Stimulated activated CD4-positive, alpha-beta T cell treated with anti-CD3 and anti-CD28 coated beads, Interleukin-1b, Interleukin-23, amount 100 ng/mL, for 24 hours (primary cell): ENCODE data around the gene TMEM196.
A peak's percentile ranks its signal among the peaks of the same experiment; 100 is the strongest.

Source experiments
- DNase-seq, 4 experiments: peaks; one replicate each; pipeline ENCODE4 v3.0.0-alpha.2; 2020; ENCODE audit warnings: low read depth in 4 of 4, low spot score in 1 of 4

The TMEM196 gene

DNA sequence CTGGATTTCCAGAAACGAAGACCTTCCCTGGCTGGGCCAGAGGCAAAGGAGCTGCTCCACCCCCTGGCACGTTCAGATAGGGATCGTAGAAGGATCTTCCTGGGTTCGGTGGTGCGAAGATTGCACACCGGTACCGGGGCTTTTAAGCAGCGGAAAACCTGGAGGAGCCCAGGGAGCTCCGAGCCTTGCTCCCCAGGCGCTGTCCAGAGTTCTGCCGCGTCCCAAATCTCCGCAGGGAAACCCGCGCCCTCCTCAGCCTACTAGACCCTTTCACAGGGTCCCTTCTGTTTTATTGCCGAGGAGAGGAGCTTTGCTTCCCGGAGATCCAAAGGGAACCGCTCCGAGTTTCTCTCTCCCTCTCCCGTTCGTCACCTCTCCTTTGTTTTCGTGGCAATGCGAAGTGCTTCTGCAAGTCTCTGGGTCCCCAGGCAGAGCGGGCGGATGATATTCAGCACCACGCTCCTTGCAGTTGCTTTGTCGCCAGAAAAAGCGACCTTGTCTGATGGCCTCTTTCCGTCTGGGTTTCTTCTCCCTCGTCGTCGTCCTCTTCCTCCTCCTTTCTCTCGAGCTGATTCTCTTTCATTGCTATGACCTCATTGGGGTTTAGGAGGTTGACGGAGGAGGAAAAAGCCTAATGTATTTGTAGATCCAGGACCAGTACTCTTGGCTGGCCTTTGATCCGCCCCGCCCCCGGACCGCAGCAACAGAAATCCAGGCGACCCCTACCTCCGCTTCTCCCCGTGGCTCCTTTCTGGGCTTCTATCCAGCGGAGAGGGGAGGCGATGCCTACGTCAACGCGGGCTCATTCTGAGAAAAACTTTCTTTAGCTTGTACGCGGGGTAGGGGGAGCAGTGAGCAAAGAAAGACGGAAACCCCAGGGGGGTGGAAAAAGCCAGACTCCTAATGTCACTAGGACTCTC is at the start of gene TMEM196:
Gene TMEM196, minus strand, starts transcription at position 777 of the 920 bp plus-strand sequence. CDS start 921 bp downstream, outside the sequence.
- DNase-seq = no peak

DNA sequence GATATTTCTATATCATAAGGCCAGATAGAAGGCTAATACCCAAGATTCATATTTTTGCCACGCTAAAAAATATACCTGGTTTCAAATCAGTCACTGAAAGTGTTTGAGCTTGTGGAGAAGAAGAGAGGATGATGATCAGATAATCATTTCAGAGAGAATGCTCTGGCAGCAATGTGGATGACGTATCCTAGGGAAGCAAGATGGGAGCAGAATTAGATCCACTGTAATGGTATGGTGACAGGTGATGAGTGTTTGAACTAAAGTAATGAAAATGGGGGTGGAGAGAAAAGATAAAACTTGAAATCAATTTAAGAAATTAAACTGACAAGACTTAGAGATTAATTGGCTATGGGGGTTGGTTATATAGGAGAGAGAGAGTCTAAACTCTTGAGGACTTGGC is 42.7 kb upstream of the TMEM196 start:
- no peak for DNase-seq

DNA sequence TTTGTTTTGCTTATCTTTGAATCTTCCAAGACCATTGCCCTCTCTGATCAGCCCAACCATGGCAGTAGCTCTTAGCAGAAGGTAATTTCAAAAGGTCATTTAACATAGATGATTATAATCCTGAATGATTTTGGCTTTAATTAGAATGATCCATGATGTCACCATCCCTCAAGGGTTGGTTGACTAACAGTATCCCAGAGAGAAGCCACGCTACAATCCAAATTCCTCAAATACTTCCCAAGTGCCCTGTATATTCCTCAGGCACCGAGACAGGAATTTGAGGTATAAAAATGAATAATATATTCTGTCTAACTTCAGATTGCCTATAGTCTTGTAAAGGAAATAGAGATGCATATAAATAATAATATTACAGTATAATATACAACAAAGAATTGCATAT is 42.1 kb upstream of the TMEM196 start:
- DNase-seq = no peak

DNA sequence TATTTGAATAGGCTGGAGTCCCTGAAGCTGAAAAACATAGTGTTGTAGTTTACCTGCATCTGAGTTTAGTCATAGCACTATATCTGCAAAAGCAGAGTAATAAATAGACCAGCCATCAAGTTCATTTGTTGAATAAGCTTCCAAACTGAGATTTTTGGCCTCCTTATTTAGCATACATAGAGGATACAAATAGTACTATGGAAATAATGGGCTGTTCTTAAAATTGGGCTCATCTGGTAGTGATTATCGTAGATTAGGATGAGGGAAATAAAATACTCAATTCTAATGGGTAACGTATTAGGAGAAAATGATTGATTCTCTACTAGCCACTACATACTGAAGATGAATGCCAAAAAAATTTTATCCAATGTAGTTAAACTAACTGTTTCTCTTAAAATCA is 41.4 kb upstream of the TMEM196 start:
- DNase-seq = no peak

DNA sequence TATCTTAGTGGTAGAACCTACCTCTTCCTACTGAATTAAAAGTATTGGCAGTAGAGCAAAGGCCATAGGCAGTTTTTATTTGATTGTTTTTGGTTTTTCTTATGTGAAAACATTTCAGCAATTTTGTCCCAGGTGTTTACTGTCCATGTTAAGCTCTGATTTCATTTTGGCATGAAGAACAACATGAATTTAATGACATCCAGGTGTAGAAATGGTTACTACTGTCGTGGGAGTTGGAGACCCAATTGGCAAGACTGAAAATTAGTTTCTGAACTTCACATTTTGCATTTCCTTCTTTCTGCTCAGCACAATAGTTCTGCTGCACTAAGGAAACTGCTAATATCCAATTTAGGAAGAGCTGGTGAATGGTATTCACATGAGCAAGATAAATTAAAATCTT is 38.0 kb upstream of the TMEM196 start:
- DNase-seq = no peak

DNA sequence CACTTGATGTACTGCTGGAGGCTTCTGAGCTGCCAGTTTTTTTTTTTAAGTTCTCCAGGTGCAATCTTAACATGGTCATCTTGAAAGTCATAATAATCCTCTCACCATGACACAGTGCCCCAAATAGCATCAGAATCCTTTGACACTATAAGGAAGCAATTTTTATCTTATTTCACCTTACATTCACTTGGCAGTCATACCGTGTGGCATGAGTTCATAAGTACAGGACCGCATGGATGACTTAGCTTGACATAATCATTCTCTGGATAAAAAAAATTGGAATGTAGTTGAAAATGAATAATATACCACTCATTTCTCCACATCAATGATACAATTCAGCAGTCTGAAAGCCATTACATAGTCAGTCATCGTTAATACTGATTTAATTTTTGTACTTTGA is 25.6 kb upstream of the TMEM196 start:
- DNase-seq = no peak

DNA sequence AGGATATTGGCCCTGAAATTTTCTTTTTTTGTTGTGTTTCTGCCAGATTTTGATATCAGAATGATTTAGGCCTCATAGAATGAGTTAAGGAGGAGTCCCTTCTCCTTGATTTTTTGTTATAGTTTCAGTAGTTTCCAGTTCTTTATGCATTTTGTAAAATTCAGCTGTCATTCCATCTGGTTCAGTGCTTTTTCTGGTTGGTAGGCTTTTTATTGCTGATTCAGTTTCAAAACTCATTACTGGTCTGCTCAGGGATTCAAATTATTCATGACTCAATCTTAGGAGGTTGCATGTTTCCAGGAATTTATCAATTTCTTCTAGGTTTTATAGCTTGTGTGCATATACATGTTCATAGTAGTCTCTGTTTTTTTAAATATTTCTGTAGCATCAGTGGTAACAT is 10.1 kb upstream of the TMEM196 start:
- no peak for DNase-seq

DNA sequence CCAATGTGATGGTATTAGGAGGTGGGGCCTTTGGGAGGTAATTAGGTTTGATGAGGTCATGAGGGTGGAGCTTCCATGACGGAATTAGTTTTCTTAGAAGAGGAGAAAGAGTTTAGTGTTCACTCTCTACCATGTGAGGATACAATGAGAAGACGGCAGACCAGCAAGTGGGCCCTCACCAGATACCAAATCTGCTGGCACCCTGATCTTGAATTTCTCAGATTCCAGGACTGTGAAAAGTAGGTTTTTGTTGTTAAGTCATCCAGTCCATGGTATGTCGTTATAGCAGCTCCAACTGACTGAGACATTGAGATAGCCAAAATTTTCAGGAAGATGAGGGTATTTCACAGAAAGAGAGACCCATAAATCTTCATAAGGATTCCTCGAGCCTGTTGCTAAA is 3.6 kb upstream of the TMEM196 start:
- DNase-seq = no peak

DNA sequence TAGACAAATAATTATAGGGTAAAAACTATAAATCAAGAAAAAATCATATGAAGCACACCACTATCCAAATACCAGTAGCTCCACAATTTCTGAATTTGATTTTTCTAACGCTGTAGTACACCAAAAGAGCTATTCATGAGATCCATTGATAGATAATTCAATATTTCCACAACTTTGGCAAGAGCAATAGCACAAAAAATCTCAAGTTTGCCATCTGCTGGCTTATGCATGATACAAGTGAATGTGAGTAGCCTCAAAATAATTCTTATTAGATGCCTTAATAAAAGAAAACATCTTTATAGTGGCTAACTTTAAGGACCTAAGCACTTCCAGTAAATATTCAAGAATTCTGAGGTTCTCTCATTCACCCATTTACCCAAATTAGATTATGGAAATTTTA is 2.2 kb upstream of the TMEM196 start:
- no peak for DNase-seq

DNA sequence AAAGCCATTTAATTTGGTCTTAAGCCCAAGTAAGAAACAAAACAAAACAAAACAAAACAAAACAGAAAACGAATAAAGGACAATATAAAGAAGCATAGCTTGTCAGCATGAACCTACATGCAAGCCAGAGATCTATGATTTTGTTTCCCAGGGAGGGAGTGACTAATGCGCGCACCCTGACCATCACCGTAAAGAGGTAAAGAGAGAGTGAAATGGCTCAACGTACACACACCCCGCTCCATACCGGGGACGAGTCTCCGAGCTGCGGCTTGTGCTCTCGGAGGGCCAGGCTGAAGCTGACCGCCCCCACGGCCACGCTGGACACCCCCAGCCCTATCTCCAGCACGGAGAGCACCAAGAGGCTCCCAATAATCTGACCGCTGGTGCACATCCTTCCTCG is 1.1 kb downstream of the TMEM196 start:
- DNase-seq = no peak

DNA sequence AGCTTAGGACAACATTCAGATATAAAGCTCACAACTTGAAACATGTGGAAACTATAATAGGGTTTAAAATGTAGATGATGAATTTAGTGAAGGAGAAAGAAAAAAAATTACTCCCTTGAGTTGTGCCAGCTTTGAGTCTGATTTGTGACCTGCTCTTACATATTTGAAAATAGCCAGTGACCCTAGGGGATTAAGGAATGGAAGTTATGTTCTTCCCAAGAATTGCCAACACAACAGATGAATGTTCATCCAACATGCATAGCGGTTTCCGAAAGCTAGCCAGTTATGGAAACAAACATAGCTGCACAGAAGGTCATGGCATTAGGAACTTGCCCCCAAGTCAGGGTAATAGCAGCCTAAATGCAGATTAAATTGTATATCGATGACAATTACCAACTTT is 10.8 kb downstream of the TMEM196 start:
- no peak for DNase-seq

DNA sequence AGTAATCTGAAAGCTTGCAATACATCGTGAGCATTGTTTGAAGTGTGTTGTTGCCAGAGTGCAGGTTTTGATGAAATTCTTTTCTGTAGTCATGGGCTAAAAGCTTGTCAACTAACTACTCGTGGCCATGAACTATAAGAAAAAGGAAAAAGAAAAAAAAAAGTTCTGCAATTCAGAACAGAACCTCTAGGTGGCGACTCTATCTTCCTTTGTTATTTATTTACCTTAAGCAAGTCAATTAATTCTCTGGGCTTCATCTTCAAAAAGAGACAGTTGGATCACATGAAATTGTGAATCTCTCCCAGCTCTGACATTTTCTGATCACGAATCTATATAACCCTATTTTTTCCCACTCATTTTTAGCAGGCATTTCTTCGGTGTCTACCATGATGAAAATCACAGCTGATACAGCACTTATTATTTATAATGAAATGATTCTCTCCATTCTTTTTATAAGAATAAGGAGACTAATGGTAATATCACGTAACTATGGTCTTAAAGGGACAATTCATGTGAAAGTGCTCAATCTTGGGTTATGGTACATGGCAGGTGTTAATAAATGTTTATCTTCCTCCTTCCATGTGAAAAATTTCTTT is 18.8 kb downstream of the TMEM196 start:
- DNase-seq = no peak

DNA sequence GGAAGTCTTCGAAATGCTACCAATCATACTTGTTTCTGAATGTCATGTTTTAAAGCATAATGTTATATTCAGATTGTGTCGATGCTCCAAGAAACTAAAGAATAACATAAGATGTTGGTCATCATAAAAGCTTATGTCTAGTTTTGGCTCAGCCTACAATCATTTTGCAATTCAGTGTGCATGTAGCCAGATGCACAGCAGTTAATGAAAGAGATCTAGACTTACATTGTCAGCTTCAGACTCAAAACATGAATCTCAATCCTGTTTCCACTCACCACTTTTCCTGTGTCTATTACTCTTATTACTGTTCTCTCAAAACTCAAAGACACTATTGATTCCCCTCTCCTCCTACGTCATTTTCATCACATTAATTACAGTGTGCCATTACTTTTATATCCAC is 21.4 kb downstream of the TMEM196 start:
- no peak for DNase-seq

DNA sequence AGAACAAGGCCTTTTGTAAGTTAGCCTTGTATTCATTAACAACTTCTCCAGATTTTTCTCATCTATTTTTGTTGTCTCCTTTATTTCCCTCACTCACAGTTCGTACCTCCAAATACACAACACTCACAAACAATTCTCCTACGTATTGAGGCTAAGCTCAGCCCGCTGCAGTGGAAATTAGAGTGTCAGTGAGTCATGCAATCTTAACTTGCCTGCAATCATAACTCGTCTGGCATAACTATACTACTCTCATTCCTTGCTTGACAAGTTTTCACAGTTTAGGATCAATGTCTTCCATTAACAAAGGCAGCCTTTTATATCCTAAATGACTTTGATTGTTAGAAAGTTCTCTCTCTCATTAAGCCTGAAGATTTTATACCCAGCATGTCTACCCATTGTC is 23.8 kb downstream of the TMEM196 start:
- DNase-seq = no peak

DNA sequence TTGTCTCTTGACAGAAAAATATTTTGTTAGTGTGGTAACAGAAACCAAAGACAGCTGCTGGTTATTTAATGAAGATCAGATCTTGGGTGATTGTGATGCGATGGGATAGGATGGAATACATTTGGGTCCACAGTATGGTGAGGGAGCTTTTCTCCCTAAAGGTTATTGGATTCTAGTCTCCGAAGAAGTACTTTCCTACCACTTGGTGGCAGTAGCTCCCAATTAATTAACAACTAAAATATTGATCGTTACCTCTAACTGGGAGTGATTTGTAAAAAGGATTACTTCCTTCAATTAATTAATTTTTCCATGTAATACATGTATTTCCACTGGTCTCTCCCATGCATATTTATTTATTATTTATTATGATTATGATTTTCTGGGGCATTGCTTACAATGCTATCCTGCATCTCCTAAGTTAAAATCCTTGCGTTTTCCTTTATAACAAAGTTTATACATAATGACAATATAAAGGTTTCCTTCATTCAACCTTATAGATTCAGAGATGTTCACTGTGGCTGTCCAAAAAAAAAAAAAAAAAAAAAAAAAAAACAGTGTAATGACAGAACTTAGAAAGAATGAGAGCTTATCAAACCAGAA is 25.6 kb downstream of the TMEM196 start:
- no peak for DNase-seq

DNA sequence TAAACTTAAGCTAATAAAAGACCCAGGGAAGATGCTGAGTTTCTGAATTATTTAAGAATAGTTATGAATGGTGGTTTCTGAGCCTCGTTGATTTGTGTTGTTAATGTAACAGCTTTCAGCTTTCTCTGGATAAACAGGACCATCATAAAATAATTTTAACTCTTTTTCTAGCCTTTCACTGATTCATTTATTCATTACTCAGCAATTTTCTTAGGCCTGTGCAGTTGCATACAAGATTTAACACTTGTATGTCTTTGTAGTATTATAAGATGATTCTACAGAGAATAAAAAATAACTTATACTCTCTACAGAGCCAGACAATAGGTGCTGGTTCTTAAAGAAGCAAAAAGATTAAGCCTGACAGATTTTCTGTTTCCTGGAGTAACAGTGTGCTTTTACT is 29.3 kb downstream of the TMEM196 start:
- DNase-seq = no peak

DNA sequence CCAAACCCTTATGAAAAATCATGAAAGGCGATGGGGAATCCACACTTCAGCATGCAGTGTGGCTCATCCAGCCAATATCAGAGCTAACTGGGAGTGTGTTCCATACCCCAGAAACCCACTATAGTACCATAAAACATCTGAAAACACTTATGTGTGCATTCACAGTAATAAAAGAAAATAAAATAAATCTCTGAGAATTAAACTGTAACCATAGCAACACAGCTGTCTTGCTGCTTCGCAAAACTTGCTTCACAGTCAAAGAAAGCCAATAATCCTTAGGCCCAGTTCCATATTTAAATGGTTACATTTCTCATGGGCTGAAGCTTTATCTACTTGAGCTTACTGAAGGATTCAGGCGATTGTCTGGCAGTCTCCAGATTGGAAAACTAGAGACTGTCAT is 44.7 kb downstream of the TMEM196 start:
- DNase-seq = no peak

DNA sequence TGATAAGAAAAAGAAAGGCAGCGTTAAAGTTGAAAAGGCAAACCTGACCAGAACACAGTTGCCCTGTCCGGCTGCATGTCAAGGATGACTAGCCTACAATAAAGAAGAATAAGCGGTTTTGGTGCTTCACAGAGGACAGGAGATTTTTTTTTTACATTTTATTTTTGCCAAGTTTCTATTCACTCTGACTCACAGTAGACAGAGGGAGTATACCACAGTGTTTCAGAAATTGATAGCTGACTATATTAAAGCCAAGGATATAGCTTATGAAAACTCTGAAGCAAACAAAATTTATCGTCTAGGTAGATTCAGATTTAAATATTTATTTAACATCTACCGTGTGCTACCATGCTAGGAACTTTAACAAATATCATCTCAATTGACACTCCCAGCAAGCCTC is 47.6 kb downstream of the TMEM196 start:
- DNase-seq = no peak

DNA sequence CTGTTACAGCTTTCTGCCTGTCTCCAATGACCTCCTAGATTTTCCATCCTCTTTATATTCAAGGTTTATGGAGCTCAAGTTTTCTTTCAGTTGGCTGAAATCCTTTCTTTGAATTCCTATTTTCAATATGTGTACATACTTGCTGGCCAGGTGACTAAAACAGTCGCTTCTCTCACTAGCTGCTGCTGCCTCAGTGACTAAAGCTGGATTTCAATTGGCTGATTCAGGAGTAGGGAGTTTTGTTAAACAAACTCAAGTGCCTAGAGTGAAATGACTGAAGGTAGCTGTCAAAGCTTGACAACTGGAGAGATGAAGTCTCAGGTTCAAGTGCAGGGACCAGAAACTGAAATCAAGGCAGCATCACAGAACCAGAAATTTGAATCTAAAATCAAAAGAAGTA is 57.9 kb downstream of the TMEM196 start:
- no peak for DNase-seq

DNA sequence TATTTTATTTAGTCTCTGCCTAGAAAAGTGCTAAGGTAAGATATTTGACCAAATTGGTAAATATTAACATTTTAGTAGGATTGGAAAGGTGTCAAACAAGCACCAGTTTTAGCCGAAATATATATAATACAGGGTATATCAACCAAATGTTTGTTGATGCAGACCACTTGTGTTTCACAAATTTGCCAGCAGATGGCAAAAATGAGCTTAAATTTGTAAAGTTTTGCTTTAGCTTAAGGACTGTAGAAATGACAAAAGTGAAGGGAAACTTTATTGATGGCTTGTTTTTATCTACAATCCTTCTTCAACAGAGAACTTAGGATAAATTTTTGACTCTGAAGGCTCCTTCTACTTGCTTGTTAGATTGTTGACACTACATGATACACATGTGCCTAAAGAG is 59.7 kb downstream of the TMEM196 start:
- DNase-seq = no peak

DNA sequence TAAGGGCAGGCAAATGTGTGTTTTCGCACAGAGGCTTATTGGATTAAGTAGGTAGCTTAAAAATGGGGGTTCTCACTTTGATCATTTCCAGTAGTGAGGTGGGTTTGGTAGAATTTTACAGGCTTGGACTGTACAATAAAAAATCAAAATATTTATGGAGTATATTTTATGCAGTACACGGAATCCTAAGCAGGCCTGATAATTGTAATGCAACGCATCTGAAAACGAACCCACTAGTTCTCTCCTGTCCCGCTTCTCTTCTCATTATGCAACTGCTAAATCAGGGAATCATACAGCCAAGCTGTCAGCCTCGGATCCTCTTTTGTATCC is 64.2 kb downstream of the TMEM196 start:
- DNase-seq = no peak

DNA sequence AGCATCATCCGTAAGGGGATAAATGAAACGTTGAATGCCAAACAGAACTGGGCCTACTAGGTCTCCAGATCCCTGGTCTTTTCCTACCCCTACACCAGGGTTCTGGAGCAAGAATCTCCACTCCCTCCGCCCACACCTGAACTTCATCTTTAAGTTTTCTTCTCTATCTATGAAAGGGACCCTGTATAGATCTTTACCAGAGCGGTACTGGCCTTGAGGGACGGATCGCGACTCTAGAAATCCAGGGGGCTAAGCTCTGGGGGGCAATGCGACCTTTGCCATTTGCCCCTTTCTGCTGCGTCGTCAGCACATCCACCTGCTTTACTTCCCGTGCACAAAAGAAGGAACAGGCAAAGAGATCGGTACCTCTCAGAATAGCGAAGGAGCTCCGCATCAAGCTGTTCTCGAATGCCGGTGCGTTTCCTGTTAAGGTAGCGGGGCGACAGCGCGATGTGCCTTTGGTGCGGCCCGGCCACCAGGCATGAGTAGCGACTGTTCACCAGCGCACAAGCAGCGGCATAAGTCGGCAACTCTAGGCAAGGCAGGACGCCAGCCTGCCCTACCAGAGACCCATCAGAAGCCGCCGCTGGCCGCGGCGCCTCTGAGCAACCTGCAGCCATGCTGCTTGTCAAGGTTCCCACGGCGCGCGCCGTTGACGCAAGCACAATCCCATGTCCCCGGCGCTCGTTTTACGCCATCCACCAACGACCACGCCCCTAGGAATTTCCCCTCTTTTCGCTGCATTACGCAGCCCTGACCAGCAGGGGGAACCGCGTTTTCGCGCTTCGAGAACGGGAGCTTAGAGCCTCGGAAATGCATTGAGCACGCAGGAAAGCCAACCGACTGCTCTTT is 64.8 kb downstream of the TMEM196 start, which contains the start of gene POLR1F:
Gene POLR1F, minus strand, starts transcription at position 641 of the 852 bp plus-strand sequence. Its CDS starts 21 bp downstream, at position 620.
- DNase-seq = peak; percentile 85 to 90 (median 88)
